Gastroesophageal sphincter (tissue), 4 donors: ENCODE results near the gene RIMBP3B. TPM values are rescaled to one million over a fixed set of nuclear protein-coding genes. Genes with fewer than 3 reads are reported as not detected.
A peak's percentile ranks its signal among the peaks of the same experiment; 100 is the strongest.
"Not testable (repeated sequence)": the region's sequence is repeated elsewhere in the genome, so short reads cannot be mapped to it uniquely, and the experiment has no call there.

Experiments used
- ATAC-seq: fragments of 150-250 bp; one replicate; pipeline ENCODE4 v1.9.1; 2016; ENCODE audit warnings: mild to moderate bottlenecking, moderate library complexity
- H3K27ac ChIP-seq, 4 donors: fragments of 200-600 bp; sonication (generic) in 3 of 4; 1 replicate in 3 of 4; 2 replicates in 1 of 4; pipeline ENCODE4 v1.5.1; 2016 to 2019
- H3K27me3 ChIP-seq: fragments of 200-600 bp; sonication (generic); one replicate; pipeline ENCODE4 v1.5.1; 2019
- H3K36me3 ChIP-seq, 2 donors: fragments of 200-600 bp; sonication (generic); one replicate each; pipeline ENCODE4 v1.5.1; 2019; ENCODE audit warnings: control low read depth in 1 of 2
- H3K4me1 ChIP-seq, 3 donors: fragments of 200-600 bp; sonication (generic); 1 replicate in 2 of 3; 2 replicates in 1 of 3; pipeline ENCODE4 v1.5.1; 2016 to 2019; ENCODE audit warnings: control low read depth in 2 of 3
- H3K4me3 ChIP-seq, 2 donors: fragments of 200-600 bp; sonication (generic); one replicate each; pipeline ENCODE4 v1.5.1; 2019; ENCODE audit warnings: mild to moderate bottlenecking in 1 of 2, moderate library complexity in 1 of 2
- H3K9me3 ChIP-seq, 3 donors: fragments of 200-600 bp; sonication (generic); one replicate each; pipeline ENCODE4 v1.5.1; 2017 to 2019; ENCODE audit warnings: control low read depth in 2 of 3
- WGBS, 2 donors: methylation state at CpG; one replicate each; pipeline ENCODE4 v1.1.5; 2018; ENCODE audit warnings: low coverage in 1 of 2; 5-methylcytosine and 5-hydroxymethylcytosine counted together
- total RNA-seq, 4 donors: library from RNA; depleted of rRNA; stranded (reverse); fragments of >200 nt; gene quantifications; one replicate each; pipeline ENCODE4 v1.1.0, GENCODE V29; 2016

The RIMBP3B gene
- total RNA-seq, result under 1 TPM in 2 of 4 donors, not detected in 2; under 0.01 to 0.12 TPM

DNA sequence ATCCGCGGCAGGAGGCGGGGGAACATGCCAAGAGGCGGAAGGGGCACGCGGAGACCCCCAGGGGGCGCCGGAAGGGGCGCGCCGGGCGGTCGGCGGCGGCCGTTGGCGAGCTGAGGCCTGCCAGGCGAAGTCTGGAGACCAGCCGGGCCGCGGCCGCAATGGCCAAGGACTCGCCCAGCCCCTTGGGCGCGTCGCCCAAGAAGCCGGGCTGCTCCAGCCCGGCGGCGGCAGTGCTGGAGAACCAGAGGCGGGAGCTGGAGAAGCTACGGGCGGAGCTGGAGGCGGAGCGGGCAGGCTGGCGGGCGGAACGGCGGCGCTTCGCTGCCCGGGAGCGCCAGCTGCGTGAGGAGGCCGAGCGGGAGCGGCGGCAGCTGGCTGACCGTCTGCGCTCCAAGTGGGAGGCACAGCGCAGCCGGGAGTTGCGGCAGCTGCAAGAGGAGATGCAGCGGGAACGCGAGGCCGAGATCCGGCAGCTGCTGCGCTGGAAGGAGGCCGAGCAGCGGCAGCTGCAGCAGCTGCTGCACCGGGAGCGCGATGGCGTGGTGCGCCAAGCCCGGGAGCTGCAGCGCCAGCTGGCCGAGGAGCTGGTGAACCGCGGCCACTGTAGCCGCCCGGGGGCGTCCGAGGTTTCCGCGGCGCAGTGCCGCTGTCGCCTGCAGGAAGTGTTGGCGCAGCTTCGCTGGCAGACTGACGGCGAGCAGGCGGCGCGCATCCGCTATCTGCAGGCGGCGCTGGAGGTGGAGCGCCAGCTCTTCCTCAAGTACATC is at the start of gene RIMBP3B:
Gene RIMBP3B (plus strand): TSS at position 51 of the 767 bp plus-strand sequence. CDS start 108 bp downstream, at position 159.
- not testable (repeated sequence) for H3K4me1 ChIP-seq, H3K27me3 ChIP-seq, H3K9me3 ChIP-seq, H3K27ac ChIP-seq, H3K4me3 ChIP-seq, H3K36me3 ChIP-seq
- ATAC-seq, result peak; percentile 83
- WGBS, 2 donors, result no CpG with 5 or more reads among the region's 91 CpGs

DNA sequence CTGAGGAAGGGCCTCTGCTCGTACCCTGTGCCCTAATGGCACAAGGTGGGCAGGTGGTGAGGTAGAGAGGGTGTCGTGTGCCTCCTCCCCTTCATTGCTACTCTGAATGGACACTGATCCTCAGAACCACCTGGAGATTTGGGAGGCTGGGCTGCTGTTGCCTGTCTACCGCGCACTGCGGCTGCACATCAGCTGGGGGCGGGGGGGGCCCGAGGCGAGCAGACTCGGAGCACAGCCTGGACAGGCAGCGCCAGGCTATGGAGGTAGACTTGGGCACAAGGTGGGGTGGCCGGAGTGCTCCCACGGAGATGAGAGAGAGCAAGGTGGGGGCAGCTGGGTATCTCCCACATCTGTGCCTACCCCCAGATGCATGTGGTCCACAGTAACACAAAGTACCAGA is 26.0 kb upstream of the RIMBP3B start:
- H3K4me3 ChIP-seq, H3K27me3 ChIP-seq, H3K27ac ChIP-seq, H3K36me3 ChIP-seq, ATAC-seq, H3K4me1 ChIP-seq, H3K9me3 ChIP-seq: not testable (repeated sequence)
- WGBS, 2 donors, result no CpG with 5 or more reads among the region's 12 CpGs

- not testable (repeated sequence) for H3K36me3 ChIP-seq, H3K4me3 ChIP-seq, H3K9me3 ChIP-seq, H3K4me1 ChIP-seq, H3K27ac ChIP-seq, H3K27me3 ChIP-seq, ATAC-seq
- no CpG with 5 or more reads among the region's 59 CpGs for WGBS, 2 donors
Observed at GRCh38 chr22:21360525-21360924, 23.0 kb upstream of the RIMBP3B start.

DNA sequence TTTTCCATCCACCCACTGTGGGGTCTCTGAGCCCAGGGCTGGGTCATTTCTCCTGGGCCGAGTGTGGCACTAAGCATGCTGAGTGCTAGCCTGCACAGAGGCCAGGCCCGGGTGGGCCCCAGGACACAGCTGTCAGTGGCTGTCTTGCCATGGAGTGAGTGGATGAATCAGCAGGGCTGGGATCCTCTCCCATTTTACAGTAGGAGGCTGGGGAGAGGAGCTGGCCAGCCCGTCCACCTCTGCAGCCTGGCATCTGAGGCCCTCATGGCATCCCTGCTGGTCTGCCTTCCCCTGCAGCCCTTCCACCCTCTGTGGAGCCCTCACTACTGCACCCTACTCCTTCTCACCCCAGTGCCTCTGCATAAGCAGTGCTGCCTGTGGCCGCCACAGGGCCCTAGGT is 21.1 kb upstream of the RIMBP3B start:
- ATAC-seq, H3K27ac ChIP-seq, H3K9me3 ChIP-seq, H3K27me3 ChIP-seq, H3K36me3 ChIP-seq, H3K4me3 ChIP-seq, H3K4me1 ChIP-seq: not testable (repeated sequence)
- WGBS, 2 donors, result no CpG with 5 or more reads among the region's 4 CpGs

GRCh38 chr22:21363061-21363460 is 20.5 kb upstream of the RIMBP3B start:
- not testable (repeated sequence) for H3K36me3 ChIP-seq, H3K27me3 ChIP-seq, H3K9me3 ChIP-seq, H3K4me3 ChIP-seq, ATAC-seq, H3K27ac ChIP-seq, H3K4me1 ChIP-seq
- WGBS, 2 donors, result no CpG with 5 or more reads among the region's 5 CpGs

DNA sequence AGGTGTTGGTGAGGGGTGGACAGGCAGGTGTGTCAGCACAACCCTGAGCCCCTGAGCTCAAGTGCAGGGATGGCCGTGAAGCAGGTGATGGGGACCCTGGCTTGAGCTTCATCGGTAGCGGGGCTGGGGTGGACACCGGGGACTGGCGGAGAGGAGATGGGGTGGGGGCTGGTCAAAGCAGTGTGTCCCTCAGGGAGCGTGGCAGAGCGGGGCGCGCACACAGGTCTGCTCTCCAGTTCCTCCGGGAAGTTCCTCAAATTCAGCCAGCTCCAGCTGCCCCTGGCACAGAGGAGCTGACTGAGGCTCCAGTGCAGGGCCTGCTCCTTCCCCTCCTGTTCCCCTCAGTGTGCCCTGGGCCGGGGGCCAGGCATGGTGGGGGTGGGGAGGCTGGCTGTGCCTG is 19.7 kb upstream of the RIMBP3B start:
- not testable (repeated sequence) for ATAC-seq, H3K36me3 ChIP-seq, H3K27ac ChIP-seq, H3K4me3 ChIP-seq, H3K9me3 ChIP-seq, H3K4me1 ChIP-seq, H3K27me3 ChIP-seq
- 60% methylated on average over 2 of the region's 11 CpGs; no CpG with 5 or more reads in 1 of the 2 donors for whole genome bisulfite sequencing, 2 donors

- H3K4me1 ChIP-seq, H3K9me3 ChIP-seq, H3K36me3 ChIP-seq, H3K27me3 ChIP-seq, H3K27ac ChIP-seq, H3K4me3 ChIP-seq, ATAC-seq: not testable (repeated sequence)
- no CpG with 5 or more reads among the region's 11 CpGs for WGBS, 2 donors
Observed at GRCh38 chr22:21364362-21364761, 19.2 kb upstream of the RIMBP3B start.

DNA sequence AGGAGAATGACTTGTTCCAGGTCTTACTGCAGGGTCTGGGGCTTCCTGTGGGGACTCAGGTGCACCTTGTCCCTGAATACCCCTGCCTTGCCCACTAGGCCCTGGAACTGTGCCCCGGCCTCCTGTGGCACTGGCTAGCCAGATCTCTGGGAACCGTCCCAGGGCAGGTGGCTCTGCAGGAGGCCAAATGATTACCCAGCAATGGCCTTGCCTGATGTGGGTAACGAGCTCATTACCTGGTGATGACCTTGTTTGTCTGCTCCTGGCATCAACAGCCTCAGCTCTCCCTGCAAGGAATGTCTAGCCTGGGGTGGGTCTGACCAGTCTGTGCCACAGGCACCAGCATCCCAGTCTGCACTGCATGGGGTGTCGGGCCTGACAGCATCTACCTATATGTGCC is 18.2 kb upstream of the RIMBP3B start:
- H3K4me1 ChIP-seq, H3K27me3 ChIP-seq, ATAC-seq, H3K4me3 ChIP-seq, H3K9me3 ChIP-seq, H3K36me3 ChIP-seq, H3K27ac ChIP-seq: not testable (repeated sequence)
- no CpG with 5 or more reads among the region's 4 CpGs for WGBS, 2 donors

- ATAC-seq, H3K9me3 ChIP-seq, H3K27ac ChIP-seq, H3K36me3 ChIP-seq, H3K4me1 ChIP-seq, H3K27me3 ChIP-seq, H3K4me3 ChIP-seq: not testable (repeated sequence)
- WGBS, 2 donors, result no CpG with 5 or more reads among the region's 12 CpGs
Observed at GRCh38 chr22:21368603-21369310, 14.8 kb upstream of the RIMBP3B start.

DNA sequence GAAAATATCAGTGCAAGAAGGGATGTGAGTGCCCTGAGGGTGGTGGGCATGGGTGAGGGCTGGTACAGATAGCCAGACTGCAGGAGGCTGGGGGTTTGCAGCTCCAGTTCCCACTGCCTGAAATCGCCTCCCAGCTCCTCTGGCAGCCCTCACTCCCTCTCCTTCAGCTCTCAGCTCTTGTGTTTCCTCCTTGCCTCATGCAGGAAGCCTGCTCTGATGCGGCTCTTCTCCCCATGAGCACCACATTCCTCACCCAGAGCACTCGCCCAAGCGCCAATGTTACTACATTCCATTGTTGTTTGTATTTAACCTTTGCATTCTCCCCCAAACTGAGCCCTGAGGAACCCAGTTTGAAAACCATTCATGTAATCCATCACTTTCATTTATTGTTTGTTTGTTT is 7.7 kb upstream of the RIMBP3B start:
- ATAC-seq, H3K36me3 ChIP-seq, H3K4me1 ChIP-seq, H3K4me3 ChIP-seq, H3K27me3 ChIP-seq, H3K9me3 ChIP-seq, H3K27ac ChIP-seq: not testable (repeated sequence)
- WGBS, 2 donors, result no CpG with 5 or more reads among the region's 4 CpGs

DNA sequence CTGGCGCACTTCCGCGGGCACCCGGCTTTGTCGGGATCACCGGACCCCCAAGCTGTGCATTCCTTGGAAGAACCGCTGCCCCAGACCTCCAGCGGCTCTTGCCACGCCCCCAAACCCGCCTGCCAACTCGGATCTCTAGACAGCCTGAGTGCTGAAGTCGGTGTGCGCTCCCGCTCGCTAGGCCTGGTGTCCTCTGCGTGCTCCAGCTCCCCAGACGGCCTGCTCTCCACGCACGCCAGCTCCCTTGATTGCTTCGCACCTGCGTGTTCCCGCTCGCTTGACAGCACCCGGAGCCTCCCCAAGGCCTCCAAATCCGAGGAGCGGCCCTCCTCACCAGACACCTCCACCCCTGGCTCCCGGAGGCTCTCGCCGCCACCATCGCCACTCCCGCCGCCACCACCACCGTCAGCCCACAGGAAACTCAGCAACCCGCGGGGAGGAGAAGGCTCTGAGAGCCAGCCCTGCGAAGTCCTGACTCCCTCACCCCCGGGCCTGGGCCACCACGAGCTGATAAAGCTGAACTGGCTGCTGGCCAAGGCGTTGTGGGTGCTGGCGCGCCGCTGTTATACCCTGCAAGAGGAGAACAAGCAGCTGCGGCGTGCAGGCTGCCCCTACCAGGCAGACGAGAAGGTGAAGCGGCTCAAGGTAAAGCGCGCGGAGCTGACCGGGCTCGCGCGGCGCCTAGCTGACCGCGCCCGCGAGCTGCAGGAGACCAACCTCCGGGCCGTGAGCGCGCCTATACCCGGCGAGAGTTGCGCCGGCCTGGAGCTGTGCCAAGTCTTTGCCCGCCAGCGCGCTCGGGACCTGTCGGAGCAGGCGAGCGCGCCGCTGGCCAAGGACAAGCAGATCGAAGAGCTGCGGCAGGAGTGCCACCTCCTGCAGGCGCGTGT is 1.2 kb downstream of the RIMBP3B start:
- H3K36me3 ChIP-seq, H3K4me1 ChIP-seq, H3K27me3 ChIP-seq, H3K4me3 ChIP-seq, H3K9me3 ChIP-seq, H3K27ac ChIP-seq: not testable (repeated sequence)
- WGBS, 2 donors, result no CpG with 5 or more reads among the region's 79 CpGs
- ATAC-seq, result peak; percentile 50

DNA sequence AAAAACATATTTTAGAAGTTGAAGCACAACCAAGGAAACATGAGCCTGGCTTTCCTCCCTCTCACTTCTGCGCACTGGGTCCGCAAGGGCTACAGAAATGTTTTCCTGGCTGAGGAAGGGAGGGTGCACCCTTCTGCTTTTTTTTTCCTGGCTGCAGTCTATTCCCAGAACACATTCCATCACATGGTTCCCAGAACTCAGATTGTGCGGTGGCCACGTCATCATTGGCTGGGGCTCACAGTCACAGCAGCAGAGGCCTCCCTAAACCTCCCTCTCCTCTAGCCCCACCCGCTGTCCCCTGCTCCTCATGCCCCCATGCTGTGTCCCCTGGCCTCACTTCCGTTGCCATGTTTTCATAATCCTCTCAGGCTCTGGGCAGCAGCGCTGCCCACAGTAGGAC is 5.9 kb downstream of the RIMBP3B start:
- not testable (repeated sequence) for H3K36me3 ChIP-seq, H3K4me3 ChIP-seq, H3K9me3 ChIP-seq, H3K27me3 ChIP-seq, H3K27ac ChIP-seq, H3K4me1 ChIP-seq
- ATAC-seq, result peak; percentile 41
- WGBS, 2 donors, result no CpG with 5 or more reads among the region's 7 CpGs

GRCh38 chr22:21390013-21390412 is 6.5 kb downstream of the RIMBP3B start:
- ATAC-seq, H3K27ac ChIP-seq, H3K4me3 ChIP-seq, H3K27me3 ChIP-seq, H3K4me1 ChIP-seq, H3K9me3 ChIP-seq, H3K36me3 ChIP-seq: not testable (repeated sequence)
- no CpG with 5 or more reads among the region's 9 CpGs for WGBS, 2 donors
